GM21526 (cell line): Measurements from ENCODE around the gene GFM1.
A peak's percentile ranks its signal among the peaks of the same experiment; 100 is the strongest.
"Not testable (repeated sequence)": the region's sequence is repeated elsewhere in the genome, so short reads cannot be mapped to it uniquely, and the experiment has no call there.

Source experiments
- ATAC-seq: cut with Tn5 transposase; IDR thresholded peaks from one replicate; pipeline ENCODE4 v1.9.1; 2021; ENCODE audit warnings: moderate library complexity; ENCODE audit not compliant: unreplicated experiment, low FRiP score

The GFM1 gene

DNA sequence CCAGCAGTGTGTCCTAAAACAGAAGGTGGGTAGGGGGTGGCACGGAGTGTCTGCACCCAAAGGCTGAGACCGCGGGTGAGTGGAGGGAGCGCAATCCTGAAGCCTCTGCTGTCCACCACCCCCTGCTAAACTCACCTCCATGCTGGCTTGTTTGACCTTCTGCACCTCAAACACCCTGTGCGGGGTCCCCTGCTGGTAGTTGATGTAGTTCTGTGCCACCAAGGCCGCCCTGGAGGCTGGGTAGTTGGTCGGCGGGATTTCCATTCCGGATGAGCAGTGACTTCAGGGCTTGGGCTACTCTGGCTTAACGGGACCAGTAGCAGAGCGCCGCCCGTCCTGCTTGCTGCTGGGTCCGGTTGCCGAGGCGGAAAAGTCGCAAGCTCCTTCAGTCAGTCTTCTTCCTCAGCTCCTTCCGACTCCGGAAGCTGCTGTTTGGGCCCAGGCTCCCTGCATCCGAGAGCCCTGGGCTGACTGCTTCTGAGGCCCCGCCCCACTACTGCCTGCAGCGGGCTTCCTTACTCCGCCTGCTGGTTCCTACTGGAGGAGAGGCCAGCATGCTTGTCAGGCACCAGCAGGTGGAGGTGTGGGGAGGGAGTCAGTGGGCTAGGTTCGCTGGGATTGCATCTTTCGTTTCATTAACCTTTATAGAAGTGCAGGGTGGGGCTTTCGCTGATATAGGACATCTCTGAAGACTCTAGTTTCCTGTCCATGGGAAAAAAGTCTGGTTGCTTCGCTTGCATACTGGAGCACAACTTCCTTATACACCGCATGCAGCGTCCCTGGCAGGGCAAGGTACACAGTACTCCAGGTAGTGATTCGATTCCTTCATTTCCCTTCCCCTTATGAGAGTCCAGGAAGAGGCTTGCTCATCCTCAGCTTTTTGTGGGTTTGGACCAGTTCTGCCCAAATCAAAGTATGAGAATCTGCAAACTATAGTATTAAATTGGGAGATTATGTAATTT is 28.2 kb downstream of the GFM1 start, which contains the start of gene LXN:
TSS of gene LXN (minus strand) at position 434 of the 962 bp plus-strand sequence. CDS start at position 264, 170 bp downstream.
- ATAC-seq, result peak; percentile 100

DNA sequence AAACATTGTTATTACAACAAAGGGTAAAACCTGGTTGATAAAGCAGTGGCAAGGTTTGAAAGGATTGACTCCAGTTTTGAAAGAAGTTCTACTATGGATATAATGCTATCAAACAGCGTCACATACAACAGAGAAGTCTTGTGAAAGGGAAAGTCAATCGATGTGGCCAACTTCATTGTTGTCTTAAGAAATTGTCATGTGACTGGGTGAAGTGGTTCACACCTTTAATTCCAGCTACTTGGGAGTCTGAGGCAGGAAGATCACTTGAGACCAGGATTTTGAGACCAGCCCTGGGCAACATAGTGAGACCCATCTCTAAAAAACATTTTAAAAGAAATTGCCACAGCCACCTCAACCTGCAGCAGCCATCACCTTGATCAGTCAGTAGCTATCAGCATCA is 34.4 kb downstream of the GFM1 start:
- no peak for ATAC-seq

DNA sequence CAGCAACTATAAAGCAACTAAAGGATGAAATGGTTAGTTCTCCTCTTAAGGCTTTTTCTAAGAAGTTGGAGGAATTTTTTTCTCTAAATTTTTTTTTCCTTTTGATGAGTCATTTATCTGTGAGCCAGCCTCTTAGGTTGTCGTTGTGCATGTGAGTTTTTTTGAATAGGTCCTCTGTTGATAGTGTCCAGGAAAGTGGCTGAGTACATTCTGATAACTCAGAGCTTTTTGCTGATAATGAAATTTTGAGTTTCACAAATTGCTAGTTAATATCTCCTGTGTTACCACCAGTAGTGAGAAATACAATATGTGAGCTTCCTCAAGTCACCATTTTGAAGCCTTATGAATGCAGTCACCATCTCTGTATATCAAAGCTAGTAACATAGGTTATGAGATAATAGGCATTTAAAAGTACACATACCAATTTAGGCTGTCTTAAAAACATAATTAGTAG is 35.2 kb downstream of the GFM1 start:
- ATAC-seq, result no peak

DNA sequence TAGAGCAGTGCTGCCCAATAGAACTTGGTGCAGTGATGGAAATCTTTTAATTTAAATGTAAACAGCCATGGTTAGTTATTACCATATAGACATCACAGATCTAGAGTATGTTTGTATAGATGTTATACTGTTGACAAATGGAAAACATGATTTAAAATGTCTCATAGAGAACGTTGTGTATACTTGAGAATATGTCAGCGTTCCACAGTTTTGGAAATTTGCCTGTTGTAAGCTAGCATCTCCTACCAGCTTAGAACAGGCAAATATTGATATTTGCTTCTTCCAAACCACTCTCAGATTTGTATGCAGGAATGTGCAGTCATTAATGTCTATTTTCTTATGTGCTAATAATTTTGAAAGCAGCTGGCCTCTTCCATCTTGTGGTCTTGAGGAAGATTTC is 36.5 kb downstream of the GFM1 start:
- ATAC-seq, result no peak

DNA sequence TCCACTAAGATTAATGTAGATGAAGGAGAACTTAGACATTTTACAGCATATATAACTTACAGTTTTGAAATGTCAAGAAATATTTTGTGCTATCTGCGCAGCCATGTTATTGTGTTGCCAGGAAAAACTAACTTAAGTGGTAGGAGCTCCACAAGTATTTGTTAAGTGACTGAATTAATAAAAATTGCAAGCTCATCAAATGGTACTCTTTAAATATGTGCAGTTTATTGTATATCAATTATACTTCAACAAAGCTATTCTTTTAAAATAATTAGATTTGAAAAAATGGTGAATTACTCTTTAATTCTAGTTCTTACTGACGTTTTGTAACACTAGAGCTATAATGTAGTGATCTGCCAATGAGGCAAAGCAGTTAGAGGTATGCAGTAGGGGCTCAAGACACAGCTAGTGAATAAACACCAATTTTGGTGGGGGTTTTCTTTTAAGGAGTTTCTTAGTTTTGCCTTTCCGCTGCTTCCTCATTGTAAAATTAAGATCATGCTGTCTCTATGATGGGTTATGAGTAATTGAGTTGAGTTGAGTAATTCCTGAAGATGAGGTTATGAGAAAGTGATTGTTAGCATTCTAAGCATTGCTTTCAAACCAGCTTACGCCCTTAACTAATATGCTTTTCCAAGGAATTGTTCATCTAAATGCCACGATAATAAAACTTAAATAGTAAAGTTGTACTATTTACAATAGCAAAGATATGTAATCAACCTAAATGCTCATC is 39.1 kb downstream of the GFM1 start:
- no peak for ATAC-seq

DNA sequence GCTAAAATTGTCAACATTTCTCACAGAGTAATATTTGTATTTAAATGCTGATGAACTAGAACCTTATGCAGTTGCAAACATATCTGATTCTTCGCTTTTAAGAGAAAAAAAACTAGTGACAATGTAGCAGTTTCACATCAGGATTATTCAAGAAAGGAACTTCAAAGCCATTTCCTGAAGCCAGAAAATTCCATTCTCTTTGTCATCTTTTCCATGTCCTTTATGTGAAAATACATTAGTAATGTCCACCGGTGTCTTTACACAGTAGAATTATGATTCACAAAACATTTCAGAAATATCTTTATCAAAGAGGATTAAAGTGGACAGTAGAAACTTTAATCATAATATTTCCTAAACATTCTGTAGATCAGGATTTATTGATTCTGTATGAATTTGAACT is 40.8 kb downstream of the GFM1 start:
- no peak for ATAC-seq

DNA sequence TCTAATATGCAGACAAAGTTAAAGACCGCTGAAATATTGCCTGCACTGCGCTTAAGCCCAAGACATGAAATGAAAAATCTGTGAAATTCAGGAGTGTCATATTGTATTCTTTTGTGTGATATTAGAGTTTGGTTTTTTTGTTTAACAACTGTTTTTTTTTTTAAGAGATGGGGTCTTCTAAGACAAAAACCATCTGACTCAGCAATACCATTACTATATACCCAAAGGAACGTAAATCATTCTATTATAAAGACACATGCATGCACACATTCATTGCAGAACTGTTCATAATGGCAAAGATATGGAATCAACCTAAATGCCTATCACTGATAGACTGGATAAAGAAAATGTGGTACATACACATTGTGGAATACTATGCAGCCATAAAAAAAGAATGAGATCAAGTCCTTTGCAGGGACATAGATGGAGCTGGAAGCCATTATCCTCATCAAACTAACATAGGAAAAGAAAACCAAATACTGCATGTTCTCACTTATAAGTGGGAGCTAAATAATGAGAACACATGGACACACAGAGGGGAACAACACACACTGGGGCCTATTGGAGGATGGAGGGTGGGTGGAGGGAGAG is 49.6 kb downstream of the GFM1 start:
- not testable (repeated sequence) for ATAC-seq

DNA sequence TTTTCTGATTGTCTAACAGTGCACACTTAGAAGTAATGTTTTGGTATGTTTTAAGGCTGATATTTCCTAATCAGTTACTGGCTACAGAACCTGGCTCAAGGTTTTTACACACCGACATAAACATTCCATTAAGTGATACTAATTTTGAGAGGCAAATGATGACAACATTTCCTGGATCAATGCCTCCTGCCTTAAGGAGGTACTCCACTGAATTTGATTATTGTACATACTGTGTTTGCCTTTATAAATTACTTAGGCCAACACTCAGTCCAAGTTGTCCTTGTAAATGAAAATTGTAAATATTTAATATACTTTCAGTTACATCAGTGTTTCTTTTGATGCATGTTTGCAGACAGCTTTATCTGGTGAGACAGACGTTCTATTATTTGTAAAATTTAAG is 52.3 kb downstream of the GFM1 start:
- no peak for ATAC-seq

DNA sequence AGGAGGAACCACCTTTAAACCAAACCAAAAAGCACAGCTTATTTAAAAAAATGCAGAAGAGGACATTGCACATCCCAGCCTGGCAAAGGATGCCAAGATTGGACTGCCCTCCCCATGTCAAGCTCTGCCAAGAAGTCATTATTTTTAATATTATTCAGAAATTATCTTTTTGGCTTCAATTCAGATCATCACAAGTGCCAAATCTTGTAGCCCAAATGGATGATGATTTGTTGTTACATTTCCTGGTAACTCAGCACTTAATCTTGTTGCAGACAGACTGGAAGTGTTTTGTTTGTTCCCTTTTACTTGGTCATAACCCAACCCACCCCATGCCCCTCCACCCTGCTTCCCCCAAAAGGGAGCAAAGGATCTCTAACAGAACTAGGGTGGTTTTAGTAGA is 56.2 kb downstream of the GFM1 start:
- no peak for ATAC-seq

DNA sequence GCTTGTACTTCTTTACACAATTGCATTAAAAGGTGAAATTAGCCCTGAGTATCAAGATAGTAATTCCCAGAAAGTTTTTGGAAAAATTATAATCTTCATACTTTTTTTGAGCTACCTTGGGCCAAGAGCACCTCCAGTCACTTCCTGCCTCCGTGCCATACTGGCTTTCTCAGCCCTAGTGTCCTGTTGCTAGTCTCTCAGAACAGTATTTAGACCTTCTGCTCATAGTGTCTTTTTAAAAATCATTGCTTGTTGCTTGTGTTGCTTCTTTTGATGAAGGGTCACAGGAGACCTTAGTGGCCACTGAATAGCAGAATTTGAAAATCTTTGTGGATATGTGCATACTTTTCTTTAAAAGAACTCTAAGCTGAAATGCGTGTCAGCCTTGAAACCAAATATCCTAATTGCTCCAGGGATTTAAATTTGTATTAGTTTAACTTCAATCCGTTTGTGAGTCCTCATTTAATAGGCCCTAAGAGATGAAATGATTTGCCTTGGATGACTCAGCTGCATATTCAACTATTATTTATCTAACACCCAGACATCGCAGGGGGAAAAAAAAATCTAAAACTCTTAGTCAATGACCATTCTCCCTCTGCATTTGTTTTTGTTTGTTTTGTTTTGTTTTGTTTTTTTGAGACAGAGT is 57.2 kb downstream of the GFM1 start:
- no peak for ATAC-seq

DNA sequence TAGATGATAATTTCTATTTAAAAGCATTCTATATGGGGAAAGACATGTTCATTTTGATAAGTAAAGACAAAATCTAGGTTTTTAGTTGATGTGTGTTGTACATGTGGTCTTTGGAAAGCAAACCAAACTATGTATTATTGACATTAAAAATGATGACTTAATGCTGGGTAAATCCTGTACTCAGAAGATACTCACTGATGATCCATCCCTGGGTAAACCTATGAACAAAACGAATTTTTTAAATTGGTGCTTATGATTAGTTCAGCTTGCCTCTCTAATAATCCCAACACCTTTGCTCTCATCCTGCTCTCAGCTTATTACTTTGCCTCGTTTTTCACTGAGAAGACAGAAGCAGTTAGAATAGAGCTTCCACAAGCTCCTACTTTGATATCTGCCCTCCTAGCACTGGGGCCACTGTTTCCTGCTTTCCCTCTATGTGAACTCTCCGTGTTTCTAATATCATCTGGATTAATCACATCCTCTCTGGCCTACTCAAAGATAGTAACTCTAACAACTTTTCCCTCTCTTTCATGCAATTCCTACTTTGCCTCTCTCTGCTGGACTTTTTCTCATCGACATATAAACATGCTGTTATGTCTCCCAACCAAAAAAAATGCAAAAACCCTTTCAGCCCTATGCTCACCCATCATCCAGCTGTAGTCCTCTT is 58.6 kb downstream of the GFM1 start:
- no peak for ATAC-seq

DNA sequence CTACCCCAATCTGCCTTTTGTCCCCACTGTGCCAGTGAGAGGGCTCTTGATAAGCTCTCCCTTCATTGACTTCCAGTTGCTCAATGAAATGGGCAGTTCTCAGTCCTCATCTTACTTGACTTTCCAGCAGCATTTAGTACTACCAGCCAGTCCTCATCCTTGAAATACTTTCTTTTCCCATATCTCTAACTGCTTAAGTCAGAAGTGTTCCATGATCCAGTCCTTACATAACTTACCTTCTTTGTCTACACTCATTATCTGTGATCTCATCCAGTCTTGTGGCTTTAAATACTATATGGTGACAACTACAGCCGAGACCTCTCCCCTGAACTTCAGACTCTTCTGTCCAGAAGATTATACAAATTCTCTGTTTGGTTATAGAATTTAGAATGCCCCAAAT is 59.2 kb downstream of the GFM1 start:
- no peak for ATAC-seq

DNA sequence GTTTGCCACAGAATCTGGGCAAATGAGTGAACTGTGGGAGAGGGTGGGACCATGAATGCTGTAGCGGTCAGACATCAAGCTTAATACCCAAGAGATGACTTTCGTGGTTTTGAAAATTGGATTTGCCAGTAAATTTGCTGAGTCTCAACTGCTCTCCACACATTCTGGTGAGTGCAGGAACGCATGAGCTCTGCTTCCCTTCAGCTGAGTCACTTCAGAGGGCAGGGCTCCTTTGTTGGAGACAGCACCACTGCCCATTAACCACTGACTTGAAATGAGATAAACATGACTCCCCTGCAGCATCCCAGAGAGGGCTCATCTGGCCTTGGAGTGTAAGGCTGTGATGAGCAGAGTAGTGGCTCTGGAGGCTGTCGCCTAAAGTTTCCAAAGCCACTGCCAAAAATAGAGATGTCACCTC is 65.3 kb downstream of the GFM1 start:
- ATAC-seq, result no peak

DNA sequence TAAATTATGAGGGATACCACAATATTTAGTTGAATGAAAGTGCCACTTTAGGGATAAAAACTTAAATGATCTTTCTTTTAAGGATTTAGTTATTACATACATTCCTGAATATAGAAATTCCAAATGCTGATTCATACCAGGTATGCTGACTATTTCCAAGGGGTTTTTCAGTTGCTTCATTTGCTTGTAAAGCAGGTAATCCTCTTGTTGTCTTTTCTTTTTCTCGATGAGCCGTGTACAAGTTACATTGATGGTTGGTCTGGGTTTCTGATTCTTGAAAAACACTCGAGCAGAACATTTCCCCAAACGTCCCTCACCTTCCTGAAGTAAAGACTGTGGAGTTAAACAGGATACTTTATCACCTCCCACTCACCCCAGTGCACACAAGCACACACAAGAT is 66.3 kb downstream of the GFM1 start:
- no peak for ATAC-seq

DNA sequence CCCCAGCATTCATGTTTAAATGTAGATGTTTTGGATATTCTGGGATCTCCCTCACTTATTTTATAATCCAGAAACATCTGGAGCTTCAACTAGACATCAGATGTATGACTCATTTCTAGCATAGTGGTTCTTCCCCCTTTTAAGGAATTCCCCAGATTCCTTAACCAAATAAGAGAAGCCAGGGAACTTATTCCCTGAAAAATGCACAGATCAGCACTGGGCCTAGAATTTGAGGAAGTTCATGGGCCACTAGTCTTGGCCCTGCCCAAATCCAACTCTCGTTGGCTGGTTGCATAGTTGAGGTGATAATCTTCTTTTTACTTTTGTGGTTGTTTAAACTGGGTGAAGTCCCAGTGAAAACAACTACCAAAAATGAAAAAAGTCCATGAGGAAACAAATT is 67.6 kb downstream of the GFM1 start:
- no peak for ATAC-seq

DNA sequence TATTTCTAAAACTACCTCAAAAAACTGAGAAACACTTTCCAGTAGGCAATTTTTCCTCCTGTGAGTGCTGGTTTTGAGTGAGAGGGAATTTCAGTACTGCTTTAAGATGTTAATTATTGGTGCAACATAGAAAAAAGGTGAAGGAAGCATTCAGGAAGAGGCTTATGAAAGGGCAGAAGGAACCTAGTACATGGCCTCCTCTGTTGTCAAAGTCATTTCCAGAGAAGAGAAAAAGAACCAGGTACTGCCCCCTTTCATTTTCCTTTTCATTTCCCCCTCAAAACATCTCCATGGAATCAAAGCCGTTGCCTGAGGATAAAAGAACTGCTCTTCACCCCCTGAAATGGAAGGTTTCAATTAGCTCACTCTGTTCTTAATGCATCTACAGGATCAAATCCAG is 68.1 kb downstream of the GFM1 start:
- ATAC-seq, result peak; percentile 63

DNA sequence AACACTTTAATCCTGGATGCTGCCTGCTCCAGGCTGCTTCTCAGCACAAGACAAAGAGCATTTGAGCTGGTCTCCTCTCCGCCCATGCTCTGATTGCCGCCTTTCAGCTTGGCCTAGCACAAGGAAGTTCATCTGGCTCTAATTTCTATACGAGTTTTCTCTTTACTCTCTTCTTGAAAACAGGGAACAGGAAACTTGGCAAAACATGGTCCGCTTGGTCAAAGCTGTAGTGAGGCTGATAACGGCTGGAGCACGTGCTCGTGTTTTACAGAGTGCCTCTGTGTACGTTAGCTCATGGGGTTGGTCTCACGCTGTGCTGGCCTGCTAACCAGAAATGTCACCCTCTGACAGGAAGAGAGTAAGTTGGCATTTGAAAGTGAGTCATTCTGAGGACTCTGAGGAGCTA is 68.8 kb downstream of the GFM1 start:
- no peak for ATAC-seq

DNA sequence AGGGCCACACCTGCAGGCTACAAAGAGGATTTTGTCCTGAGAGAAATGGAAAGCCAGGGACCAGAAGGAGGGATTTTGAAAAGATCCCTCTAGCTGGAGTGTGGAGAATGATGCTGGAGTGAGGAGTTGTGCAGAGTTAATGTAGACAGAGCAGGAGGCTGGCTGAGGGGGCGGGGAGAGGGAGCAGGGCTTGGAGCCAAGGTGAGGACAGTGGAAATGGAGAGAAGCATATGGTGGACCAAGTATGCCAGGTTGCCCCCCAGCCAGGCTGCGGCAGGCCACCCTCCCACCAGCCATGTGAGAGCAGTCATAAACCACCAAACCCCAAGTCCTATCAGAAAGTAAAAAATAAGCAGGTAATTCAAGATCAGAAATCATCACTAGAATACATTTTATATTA is 73.2 kb downstream of the GFM1 start:
- no peak for ATAC-seq

DNA sequence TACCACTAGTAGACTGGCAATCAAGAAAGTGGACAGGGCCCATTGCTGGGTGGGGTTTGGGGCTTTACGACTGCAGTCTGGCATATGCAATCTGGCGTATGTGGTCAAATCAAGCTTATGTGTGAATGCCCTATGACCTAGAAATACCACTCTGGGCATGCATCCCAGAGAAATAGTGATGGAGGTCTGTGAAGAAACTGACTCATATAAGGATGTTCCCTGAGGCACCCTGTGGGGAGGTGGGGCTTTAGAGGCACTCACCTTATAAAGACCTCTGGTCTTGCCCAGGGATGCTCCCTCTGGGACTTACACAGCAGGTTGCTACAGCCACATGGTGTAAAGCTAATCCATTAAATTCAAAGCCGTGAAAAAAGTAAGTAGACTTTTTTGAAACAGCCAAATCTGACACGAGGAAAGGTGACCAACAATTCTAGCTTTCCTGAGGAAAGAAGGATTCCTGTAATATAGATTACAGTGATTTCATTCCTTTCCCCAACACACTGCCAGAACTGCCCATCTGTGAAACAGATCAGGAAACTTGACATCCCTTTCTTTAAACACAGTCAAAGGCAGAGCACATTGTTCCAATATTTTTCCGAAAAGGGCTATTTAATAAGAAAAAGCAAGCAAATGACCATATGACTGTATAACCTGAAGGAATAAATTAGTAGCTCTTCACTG is 74.3 kb downstream of the GFM1 start:
- ATAC-seq, result no peak

DNA sequence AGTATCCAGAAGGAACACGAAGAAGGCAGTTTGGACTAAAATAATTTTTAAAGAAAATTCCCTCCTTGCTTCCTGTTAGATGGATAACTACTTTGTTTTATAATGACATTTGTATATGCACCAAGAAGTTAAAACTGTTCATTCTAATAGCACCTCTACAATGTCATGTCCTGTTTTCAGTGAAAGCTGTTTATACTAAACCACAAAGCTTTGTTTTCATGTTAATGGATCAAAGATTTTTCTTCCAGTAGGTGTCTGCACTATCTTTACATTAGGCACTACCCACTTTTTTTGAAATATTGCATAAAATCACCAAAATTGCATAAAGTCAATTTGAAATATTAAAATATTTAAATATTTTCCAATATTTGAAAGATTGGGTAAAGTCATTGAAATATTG is 77.8 kb downstream of the GFM1 start:
- no peak for ATAC-seq
